ENCODE results near the gene BTBD2.

The BTBD2 gene

DNA sequence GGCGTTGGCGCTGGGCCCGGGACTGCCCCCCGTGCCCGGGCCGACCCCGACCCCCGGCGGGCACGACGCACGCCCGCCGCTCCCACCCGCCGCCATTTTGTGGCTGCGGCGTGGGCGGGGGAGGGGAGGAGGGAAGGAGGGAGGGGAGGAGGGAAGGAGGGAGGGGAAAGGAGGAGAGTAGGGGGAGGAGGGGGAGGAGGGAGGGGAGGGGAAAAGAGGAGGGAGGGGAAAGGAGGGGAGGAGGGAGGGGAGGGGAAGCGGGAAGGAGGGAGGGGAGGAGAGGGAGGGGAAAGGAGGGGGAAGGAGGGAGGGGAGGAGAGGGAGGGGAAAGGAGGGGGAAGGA is at the start of gene BTBD2:
Gene BTBD2, minus strand, starts transcription at position 107 of the 343 bp plus-strand sequence. Its CDS starts 11 bp downstream, at position 96.
- peak; percentile 84 for DNase-seq (ENCODE audit: low spot score)

- DNase-seq (ENCODE audit: low spot score) = peak; percentile 58
Observed at GRCh38 chr19:2064788-2065524, 49.4 kb upstream of the BTBD2 start.

GRCh38 chr19:2064395-2064787 is 48.9 kb upstream of the BTBD2 start:
- no peak for DNase-seq (ENCODE audit: low spot score)

DNA sequence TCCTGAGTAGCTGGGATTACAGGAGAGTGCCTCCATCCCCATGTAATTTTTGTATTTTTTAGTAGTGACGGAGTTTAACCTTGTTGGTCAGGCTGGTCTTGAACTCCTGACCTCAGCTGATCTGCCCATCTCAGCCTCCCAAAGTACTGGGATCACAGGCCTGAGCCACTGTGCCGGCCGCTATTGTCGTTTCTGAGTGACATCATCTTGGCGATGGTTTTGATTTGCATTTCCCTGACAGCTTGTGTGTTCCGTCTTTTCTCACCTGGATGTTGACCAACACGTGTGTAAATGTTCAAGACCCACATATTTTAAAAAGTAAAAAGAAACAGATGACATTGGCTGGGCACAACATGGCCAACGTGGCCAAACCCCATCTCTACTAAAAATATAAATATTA is 48.3 kb upstream of the BTBD2 start:
- DNase-seq (ENCODE audit: low spot score) = no peak

DNA sequence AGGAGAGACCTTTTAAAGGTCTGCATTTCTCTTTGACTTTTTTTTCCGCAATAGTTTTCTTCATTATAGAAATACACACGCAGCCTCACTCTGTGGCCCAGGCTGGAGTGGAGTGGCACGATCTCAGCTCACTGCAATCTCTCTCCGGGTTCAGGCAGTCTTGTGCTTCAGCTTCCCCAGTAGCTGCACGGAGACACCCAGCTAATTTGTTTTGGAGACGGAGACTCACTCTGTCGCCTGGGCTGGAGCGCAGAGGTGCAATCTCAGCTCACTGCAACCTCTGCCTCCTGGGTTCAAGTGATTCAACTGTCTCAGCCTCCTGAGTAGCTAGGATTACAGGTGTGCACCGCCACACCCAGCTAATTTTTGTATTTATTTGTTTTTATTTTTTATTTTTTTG is 47.3 kb upstream of the BTBD2 start:
- no peak for DNase-seq (ENCODE audit: low spot score)

GRCh38 chr19:2062389-2062729 is 46.8 kb upstream of the BTBD2 start:
- DNase-seq (ENCODE audit: low spot score) = no peak

- peak; percentile 98 for DNase-seq (ENCODE audit: low spot score)
Observed at GRCh38 chr19:2061495-2062388, 46.2 kb upstream of the BTBD2 start.

- no peak for DNase-seq (ENCODE audit: low spot score)
Observed at GRCh38 chr19:2060884-2061494, 45.5 kb upstream of the BTBD2 start.

- peak; percentile 75 for DNase-seq (ENCODE audit: low spot score)
Observed at GRCh38 chr19:2059422-2060201, 44.1 kb upstream of the BTBD2 start.

DNA sequence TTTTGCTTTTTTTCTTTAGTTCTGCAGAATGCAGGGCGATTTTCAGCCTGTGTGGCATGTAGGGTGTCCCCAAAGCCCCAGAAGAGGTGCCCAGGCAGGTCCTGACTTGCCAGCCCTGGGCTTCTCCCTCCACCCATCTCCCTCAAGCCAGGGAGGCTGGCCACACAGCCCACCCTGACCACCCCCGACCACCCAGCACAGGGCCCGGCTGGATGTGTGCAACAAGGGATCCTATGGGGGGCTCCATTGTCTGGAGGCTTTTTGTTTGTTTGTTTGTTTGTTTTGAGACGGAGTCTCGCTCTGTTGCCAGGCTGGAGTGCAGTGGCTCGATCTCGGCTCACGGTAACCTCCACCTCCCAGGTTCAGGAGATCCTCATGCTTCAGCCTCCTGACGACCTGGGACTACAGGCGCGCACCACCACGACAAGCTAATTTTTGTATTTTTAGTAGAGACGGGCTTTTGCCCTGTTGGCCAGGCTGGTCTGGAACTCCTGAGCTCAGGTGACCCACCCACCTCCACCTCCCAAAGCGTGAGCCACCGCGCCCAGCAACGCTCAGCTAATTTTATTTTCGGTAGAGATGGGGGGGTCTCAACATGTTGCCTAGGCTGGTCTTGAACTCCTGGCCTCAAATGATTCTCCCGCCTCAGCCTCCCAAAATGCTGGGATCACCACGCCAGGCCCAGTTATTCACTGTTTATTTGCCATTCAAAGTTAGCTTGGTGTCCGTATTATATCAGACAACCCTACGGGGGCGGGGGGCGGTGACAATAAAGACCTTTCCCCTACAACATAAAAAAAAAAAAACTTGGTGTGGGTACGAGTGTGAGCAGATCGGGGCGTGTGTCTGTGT is 43.3 kb upstream of the BTBD2 start:
- no peak for DNase-seq (ENCODE audit: low spot score)

GRCh38 chr19:2057484-2058469 is 42.3 kb upstream of the BTBD2 start:
- DNase-seq (ENCODE audit: low spot score) = no peak

GRCh38 chr19:2056837-2057192 is 41.3 kb upstream of the BTBD2 start:
- DNase-seq (ENCODE audit: low spot score) = no peak

DNA sequence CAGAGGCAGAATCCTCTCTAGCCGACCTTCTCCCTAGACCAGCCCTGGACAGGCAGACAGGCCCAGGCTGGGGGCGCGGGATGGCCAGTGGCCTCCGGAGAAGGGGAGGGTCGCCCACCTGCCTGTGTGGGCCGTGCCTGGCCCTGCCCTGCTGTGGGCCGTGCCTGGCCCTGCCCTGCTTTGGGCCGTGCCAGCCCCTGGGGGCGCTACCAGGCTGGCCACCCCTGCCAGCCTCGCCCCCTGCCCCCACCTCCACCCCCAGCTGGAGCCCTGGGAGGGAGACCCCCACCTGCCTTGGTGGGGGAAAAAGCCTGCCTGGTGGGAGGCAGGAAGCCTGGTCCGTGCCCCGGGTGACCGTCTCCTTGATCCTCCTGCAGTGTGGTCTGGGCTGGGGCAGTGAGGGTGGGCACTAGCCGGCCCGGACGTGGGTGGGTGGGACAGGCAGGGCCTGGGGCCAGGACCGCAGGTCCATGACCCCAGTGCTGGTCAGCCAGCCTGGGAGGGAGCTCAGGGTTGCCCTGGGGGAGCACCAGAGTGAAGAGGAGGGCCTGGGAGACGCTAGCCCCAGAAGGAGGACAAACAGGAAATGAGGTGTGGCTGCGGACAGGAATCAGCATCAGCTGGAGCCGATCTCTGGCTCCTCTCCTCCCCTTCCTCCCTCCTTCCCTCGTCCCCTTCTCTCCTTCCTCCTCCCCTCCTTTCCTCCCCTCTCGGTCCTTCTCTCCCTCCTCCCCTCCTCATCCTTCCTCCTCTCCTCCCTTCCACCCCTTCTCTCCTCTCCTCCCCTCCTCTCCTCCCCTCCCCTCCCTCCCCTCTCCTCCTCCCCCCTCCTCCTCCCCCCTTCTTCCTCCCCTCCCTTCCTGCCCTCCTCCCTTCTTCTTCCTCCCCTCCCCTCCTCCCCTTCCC is 40.7 kb upstream of the BTBD2 start:
- DNase-seq (ENCODE audit: low spot score) = no peak

GRCh38 chr19:2054763-2055162 is 39.2 kb upstream of the BTBD2 start:
- no peak for DNase-seq (ENCODE audit: low spot score)

GRCh38 chr19:2053601-2054389 is 38.3 kb upstream of the BTBD2 start:
- no peak for DNase-seq (ENCODE audit: low spot score)

GRCh38 chr19:2051773-2052704 is 36.5 kb upstream of the BTBD2 start:
- DNase-seq (ENCODE audit: low spot score) = no peak

All from globus pallidus (tissue), 1 donor.